ENCODE results near the gene IQCH.

The IQCH gene

GRCh38 chr15:67307156-67307555 lies 52.6 kb downstream of the IQCH start:
- no peak overlapping the region for H3K4me3 ChIP-seq (ENCODE audit: low read depth, low read length)
- DNase-seq (ENCODE audit: low read depth): no peak
- TF ChIP-seq, protein P1, sequence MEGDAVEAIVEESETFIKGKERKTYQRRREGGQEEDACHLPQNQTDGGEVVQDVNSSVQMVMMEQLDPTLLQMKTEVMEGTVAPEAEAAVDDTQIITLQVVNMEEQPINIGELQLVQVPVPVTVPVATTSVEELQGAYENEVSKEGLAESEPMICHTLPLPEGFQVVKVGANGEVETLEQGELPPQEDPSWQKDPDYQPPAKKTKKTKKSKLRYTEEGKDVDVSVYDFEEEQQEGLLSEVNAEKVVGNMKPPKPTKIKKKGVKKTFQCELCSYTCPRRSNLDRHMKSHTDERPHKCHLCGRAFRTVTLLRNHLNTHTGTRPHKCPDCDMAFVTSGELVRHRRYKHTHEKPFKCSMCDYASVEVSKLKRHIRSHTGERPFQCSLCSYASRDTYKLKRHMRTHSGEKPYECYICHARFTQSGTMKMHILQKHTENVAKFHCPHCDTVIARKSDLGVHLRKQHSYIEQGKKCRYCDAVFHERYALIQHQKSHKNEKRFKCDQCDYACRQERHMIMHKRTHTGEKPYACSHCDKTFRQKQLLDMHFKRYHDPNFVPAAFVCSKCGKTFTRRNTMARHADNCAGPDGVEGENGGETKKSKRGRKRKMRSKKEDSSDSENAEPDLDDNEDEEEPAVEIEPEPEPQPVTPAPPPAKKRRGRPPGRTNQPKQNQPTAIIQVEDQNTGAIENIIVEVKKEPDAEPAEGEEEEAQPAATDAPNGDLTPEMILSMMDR (IDR thresholded peaks at IDR 0.05; ENCODE audit: control insufficient read depth, extremely low read depth, insufficient read depth): no peak

DNA sequence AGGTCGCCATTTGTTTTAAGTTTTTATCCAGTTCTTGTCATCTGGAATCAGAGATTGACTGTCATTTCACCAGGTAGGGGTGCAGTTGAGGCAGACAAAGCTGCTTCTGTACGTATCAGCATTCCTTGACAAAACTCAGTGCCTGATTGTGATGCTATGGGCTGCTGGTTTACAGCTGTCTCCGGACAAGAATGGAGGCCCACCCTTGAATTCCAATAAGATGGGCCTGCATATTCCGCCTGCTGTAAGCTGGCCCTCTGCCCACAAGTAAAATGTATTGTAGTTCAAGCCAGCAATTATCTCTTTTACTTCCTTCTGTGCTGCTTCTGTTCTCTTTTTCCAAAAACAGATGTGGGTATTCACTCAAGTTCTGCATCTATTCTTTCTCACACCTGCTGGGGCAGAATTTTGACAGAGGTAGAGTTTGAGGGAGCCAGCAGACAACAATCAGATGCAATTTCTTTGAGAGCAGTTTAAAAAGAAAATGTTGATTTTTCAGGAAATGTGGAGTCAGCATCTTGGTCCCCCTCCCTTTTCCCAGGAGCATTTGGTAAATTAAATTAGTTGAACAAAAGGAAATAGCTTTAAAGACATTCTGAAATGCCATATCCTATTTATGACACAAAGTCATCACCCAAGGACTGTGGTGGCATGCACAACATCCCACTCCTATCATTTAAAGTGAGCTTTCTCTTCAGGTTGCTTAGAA lies 53.5 kb downstream of the IQCH start:
- DNase-seq (ENCODE audit: low read depth): no peak
- TF ChIP-seq, protein P1 (IDR thresholded peaks at IDR 0.05; ENCODE audit: control insufficient read depth, extremely low read depth, insufficient read depth): no peak
- H3K4me3 ChIP-seq (ENCODE audit: low read depth, low read length): no peak overlapping the region

GRCh38 chr15:67311731-67312130 lies 57.1 kb downstream of the IQCH start:
- H3K4me3 ChIP-seq (ENCODE audit: low read depth, low read length): no peak overlapping the region
- TF ChIP-seq, protein P1 (IDR thresholded peaks at IDR 0.05; ENCODE audit: control insufficient read depth, extremely low read depth, insufficient read depth): no peak
- DNase-seq (ENCODE audit: low read depth): no peak

DNA sequence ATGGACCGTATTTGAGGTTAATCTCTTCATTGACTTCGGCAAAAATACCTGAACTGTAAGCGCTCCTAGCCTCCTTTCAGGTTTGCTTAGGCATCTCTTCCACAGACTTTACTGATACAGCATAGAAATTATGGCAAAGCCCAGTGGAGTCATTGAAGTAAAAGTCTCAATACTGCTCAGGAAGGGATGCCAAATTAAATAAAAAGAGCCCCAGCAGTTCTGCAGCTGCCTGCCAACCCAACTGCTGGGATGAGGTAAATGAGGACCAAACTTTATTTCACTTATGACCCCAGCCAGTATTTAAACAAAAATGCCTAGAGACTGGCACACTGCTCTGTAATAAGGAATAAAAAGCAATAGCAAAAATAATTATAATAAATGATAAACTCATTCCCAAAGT lies 65.4 kb downstream of the IQCH start:
- TF ChIP-seq, protein P1 (IDR thresholded peaks at IDR 0.05; ENCODE audit: control insufficient read depth, extremely low read depth, insufficient read depth): no peak
- no peak overlapping the region for H3K4me3 ChIP-seq (ENCODE audit: low read depth, low read length)
- DNase-seq (ENCODE audit: low read depth): no peak

DNA sequence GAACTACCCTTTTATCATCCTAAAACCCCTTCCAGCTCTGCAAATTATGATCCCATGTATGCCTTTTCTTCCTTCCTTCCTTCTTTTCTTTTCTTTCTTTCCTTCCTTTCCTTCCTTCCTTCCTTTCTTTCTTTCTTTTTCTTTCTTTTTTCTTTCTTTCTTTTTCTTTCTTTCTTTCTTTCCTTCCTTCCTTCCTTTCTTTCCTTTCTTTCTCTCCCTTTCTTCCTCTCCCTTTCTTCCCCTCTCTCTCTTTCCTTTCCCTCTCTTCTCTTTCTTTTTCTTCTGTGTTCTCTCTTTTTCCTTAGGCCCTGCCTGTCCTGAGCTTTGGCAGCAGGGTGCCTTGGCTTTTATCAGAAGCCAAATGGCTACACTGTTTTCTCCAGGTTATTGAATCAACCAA lies 66.8 kb downstream of the IQCH start:
- no peak for DNase-seq (ENCODE audit: low read depth)
- no peak overlapping the region for H3K4me3 ChIP-seq (ENCODE audit: low read depth, low read length)
- TF ChIP-seq, protein P1 (IDR thresholded peaks at IDR 0.05; ENCODE audit: control insufficient read depth, extremely low read depth, insufficient read depth): no peak

GRCh38 chr15:67322481-67322880 lies 67.9 kb downstream of the IQCH start:
- no peak for DNase-seq (ENCODE audit: low read depth)
- no peak overlapping the region for H3K4me3 ChIP-seq (ENCODE audit: low read depth, low read length)
- TF ChIP-seq, protein P1 (IDR thresholded peaks at IDR 0.05; ENCODE audit: control insufficient read depth, extremely low read depth, insufficient read depth): no peak

- TF ChIP-seq, protein P1 (IDR thresholded peaks at IDR 0.05; ENCODE audit: control insufficient read depth, extremely low read depth, insufficient read depth): no peak
- DNase-seq (ENCODE audit: low read depth): no peak
Observed at GRCh38 chr15:67327312-67327711, 72.7 kb downstream of the IQCH start.

More at GRCh38 chr15:67327312-67327711, 72.7 kb downstream of the IQCH start:
- H3K4me3 ChIP-seq (ENCODE audit: low read depth, low read length): no peak overlapping the region
